K562 (cell line): ENCODE data around the gene CLDN14. TPM values are rescaled to one million over a fixed set of nuclear protein-coding genes. Genes with fewer than 3 reads are reported as not detected.

ENCODE experiments used
- ATAC-seq: fragments of 200-7000 bp; cut with Tn5 transposase; 3 replicates; pipeline ENCODE4 v1.9.1; 2020; ENCODE audit warnings: moderate library complexity
- BruUV-seq: library from RNA; stranded (reverse); fragments of 400-500 nt; replicated peaks from 2 replicates; lab custom pipeline; 2021; lab: Mats Ljungman, UMichigan
- CTCF ChIA-PET: fragments of 300-600 bp; formaldehyde crosslinking; extraction: SDS; loops from one replicate; lab custom pipeline; 2021; ENCODE audit warnings: low intra/inter-chr PET ratio; lab: Yijun Ruan, JAX
- POLR2A ChIA-PET: fragments of 300-600, 350-650 bp; sonication (Branson Sonifier 250); formaldehyde crosslinking; extraction: SDS; loops from one replicate; lab custom pipeline; 2021; ENCODE audit warnings: antibody characterized with exemption, inconsistent platforms; lab: Yijun Ruan, JAX
- DNase-seq, 4 experiments: peaks; one replicate each; pipeline versions ENCODE4 v3.0.0 to v3.0.0-alpha.2; 2011 to 2018; ENCODE audit warnings: low spot score in 3 of 4, mixed read lengths in 3 of 4; ENCODE audit errors: extremely low read depth in 1 of 4
- FAIRE-seq: peaks from 2 replicates; lab custom pipeline; 2011; peaks lifted over from hg19 to GRCh38; lab: Jason Lieb, UNC
- H2AFZ ChIP-seq: 2 replicates; pipeline ENCODE4 v1.6.0; 2011; ENCODE audit warnings: low read depth, low read length, control low read depth, inconsistent platforms
- H3K27ac ChIP-seq: fragments of 200-600 bp; 3 replicates; pipeline ENCODE4 v1.8.0; 2011; ENCODE audit warnings: low read depth, mild to moderate bottlenecking, control low read depth, inconsistent platforms, low read length, moderate library complexity, mixed read lengths; ENCODE audit errors: extremely low read depth
- H3K27me3 ChIP-seq, 2 experiments: fragments of 300-600 bp in 1 of 2; 2 replicates in 1 of 2; 3 replicates in 1 of 2; pipeline versions ENCODE4 v1.6.0 to v1.8.0; 2011; ENCODE audit warnings: inconsistent platforms in 2 of 2, low read length in 2 of 2, mild to moderate bottlenecking in 1 of 2, mixed read lengths in 1 of 2, moderate library complexity in 1 of 2; ENCODE audit not compliant: control insufficient read depth in 2 of 2, insufficient read depth in 2 of 2
- H3K36me3 ChIP-seq: fragments of 300-600 bp; 3 replicates; pipeline ENCODE4 v1.8.0; 2011; ENCODE audit warnings: mild to moderate bottlenecking, low read length, inconsistent platforms; ENCODE audit not compliant: control insufficient read depth, insufficient read depth
- H3K4me1 ChIP-seq, 2 experiments: fragments of 200-600 bp in 1 of 2; replicated peaks in 1 of 2; 2 replicates in 1 of 2; 3 replicates in 1 of 2; pipeline versions ENCODE4 v1.5.1 to v1.8.0; 2011; ENCODE audit warnings: inconsistent platforms in 2 of 2, low read length in 2 of 2, mild to moderate bottlenecking in 1 of 2, mixed read lengths in 1 of 2, moderate library complexity in 1 of 2; ENCODE audit not compliant: control insufficient read depth in 2 of 2, insufficient read depth in 2 of 2
- H3K4me2 ChIP-seq: 2 replicates; pipeline ENCODE4 v1.6.1; 2011; ENCODE audit warnings: low read length, control low read depth, inconsistent platforms, mixed read lengths; ENCODE audit not compliant: insufficient read depth
- H3K4me3 ChIP-seq: fragments of 200-600 bp; sonication (generic), shearing (Covaris generic); 2 replicates; pipeline ENCODE4 v1.5.1; 2016; ENCODE audit warnings: control low read depth, inconsistent platforms
- H3K79me2 ChIP-seq: fragments of 200-600 bp; 3 replicates; pipeline ENCODE4 v1.8.0; 2011; ENCODE audit warnings: low read length, inconsistent platforms; ENCODE audit not compliant: control insufficient read depth, insufficient read depth
- H3K9ac ChIP-seq, 2 experiments: 2 replicates each; pipeline versions ENCODE4 v1.6.0 to v1.6.1; 2011; ENCODE audit warnings: low read depth in 2 of 2, low read length in 2 of 2, control low read depth in 1 of 2, inconsistent platforms in 1 of 2, mild to moderate bottlenecking in 1 of 2, mixed read lengths in 1 of 2; ENCODE audit not compliant: insufficient read depth in 1 of 2
- H3K9me1 ChIP-seq: one replicate; pipeline ENCODE4 v1.6.0; 2011; ENCODE audit warnings: inconsistent platforms, mild to moderate bottlenecking, low read length, moderate library complexity; ENCODE audit not compliant: control insufficient read depth, insufficient read depth
- H3K9me3 ChIP-seq: replicated peaks from 2 replicates; pipeline ENCODE4 v1.5.1; 2011; ENCODE audit warnings: low read depth, low read length, inconsistent platforms; ENCODE audit not compliant: control insufficient read depth, insufficient read depth
- H4K20me1 ChIP-seq: replicated peaks from 2 replicates; pipeline ENCODE4 v1.6.1; 2011; ENCODE audit warnings: low read length, inconsistent platforms, mixed read lengths; ENCODE audit not compliant: control insufficient read depth, insufficient read depth
- ARID2 ChIP-seq: fragments of 450-650 bp; IDR thresholded peaks from 2 replicates; pipeline ENCODE4 v1.6.1; 2017; ENCODE audit warnings: antibody characterized with exemption, mild to moderate bottlenecking
- FOXP4 ChIP-seq: sonication (generic); formaldehyde crosslinking; IDR thresholded peaks from 2 replicates; pipeline ENCODE4 v1.8.0; 2022; ENCODE audit warnings: mild to moderate bottlenecking, missing genetic modification reagents, borderline replicate concordance
- GMEB1 ChIP-seq: fragments of 250-450 bp; sonication (Bioruptor Pico); IDR thresholded peaks from 2 replicates; pipeline ENCODE4 v1.4.0; 2020; ENCODE audit warnings: mild to moderate bottlenecking
- GTF2A2 ChIP-seq: IDR thresholded peaks from 2 replicates; pipeline ENCODE4 v1.6.1; 2016; ENCODE audit warnings: mild to moderate bottlenecking, missing genetic modification characterization, missing compliant biosample characterization
- HCFC1 ChIP-seq: IDR thresholded peaks from 2 replicates; pipeline ENCODE4 v1.6.1; 2012; ENCODE audit warnings: low read depth, low read length, improper control_type of control experiment
- HDAC1 ChIP-seq, 2 experiments: fragments of 450-650 bp; IDR thresholded peaks; 2 replicates each; pipeline ENCODE4 v1.6.1; 2016 to 2017; ENCODE audit warnings: inconsistent platforms in 1 of 2, mild to moderate bottlenecking in 1 of 2, moderate library complexity in 1 of 2
- LARP7 ChIP-seq: fragments of 450-650 bp; IDR thresholded peaks from 2 replicates; pipeline ENCODE4 v1.6.1; 2016
- MTF1 ChIP-seq: fragments of 250-450 bp; sonication (Bioruptor Pico); IDR thresholded peaks from 2 replicates; pipeline ENCODE4 v1.9.0; 2021; ENCODE audit warnings: moderate library complexity, mild to moderate bottlenecking, inconsistent platforms, borderline replicate concordance
- PREB ChIP-seq: sonication (generic); formaldehyde crosslinking; IDR thresholded peaks from 2 replicates; pipeline ENCODE4 v1.8.1; 2023; ENCODE audit warnings: mild to moderate bottlenecking, missing genetic modification reagents
- RAD21 ChIP-seq, 2 experiments: fragments of 250-450 bp in 1 of 2; fragments of 450-650 bp in 1 of 2; sonication (Bioruptor Pico) in 1 of 2; formaldehyde crosslinking in 1 of 2; IDR thresholded peaks in 1 of 2; conservative IDR thresholded peaks in 1 of 2; 2 replicates each; pipeline versions ENCODE4 v1.4.0 to v1.8.0; 2020 to 2022; ENCODE audit warnings: mild to moderate bottlenecking in 2 of 2, moderate library complexity in 1 of 2
- SMARCC2 ChIP-seq: fragments of 450-650 bp; IDR thresholded peaks from 2 replicates; pipeline ENCODE4 v1.6.1; 2017; ENCODE audit warnings: antibody characterized with exemption, moderate library complexity, mild to moderate bottlenecking, low read depth
- SRSF1 ChIP-seq: fragments of 200-400 bp; formaldehyde crosslinking; IDR thresholded peaks from 2 replicates; pipeline ENCODE4 v1.6.1; 2017; ENCODE audit warnings: mild to moderate bottlenecking, low read depth, low read length, moderate library complexity
- TAL1 ChIP-seq: fragments of 450-650 bp; IDR thresholded peaks from 2 replicates; pipeline ENCODE4 v1.6.1; 2016; ENCODE audit warnings: mild to moderate bottlenecking
- YY1 ChIP-seq, 3 experiments: IDR thresholded peaks; 2 replicates each; pipeline ENCODE4 v1.6.1; 2011; ENCODE audit warnings: low read length in 2 of 3, mild to moderate bottlenecking in 2 of 3, moderate library complexity in 2 of 3, borderline replicate concordance in 1 of 3, control low read depth in 1 of 3, low read depth in 1 of 3; ENCODE audit not compliant: insufficient read depth in 3 of 3, insufficient replicate concordance in 2 of 3, control insufficient read depth in 1 of 3, insufficient read length in 1 of 3; ENCODE audit errors: extremely low read depth in 1 of 3
- WGBS: fragments of 100-300 bp; shearing (Covaris generic); methylation state at CpG from one replicate; pipeline ENCODE4 v1.1.6; 2016; ENCODE audit warnings: low coverage, mixed read lengths; ENCODE audit not compliant: insufficient coverage; ENCODE audit errors: missing lambda C conversion rate; 5-methylcytosine and 5-hydroxymethylcytosine counted together
- in situ Hi-C: fragments of 300-500 bp; cut with MboI; formaldehyde crosslinking; loops from 4 replicates; pipeline ENCODE4 v1.15.0; 2018; ENCODE audit warnings: inconsistent platforms, mixed read lengths
- intact Hi-C: fragments of 100-400 bp; cut with micrococcal nuclease; formaldehyde crosslinking; loops from 2 replicates; pipeline ENCODE4 v1.14.2; 2022
- polyA plus RNA-seq, 8 experiments: library from polyadenylated mRNA; depleted of rRNA in 4 of 8; stranded (reverse) in 5 of 8; unstranded in 3 of 8; fragments of >200 nt; fragmentation: Nextera tagmentation in 2 of 8; fragmentation: Illumina TruSeq in 1 of 8; extraction: Ambion mirVana in 2 of 8; extraction: Trizol in 1 of 8; gene quantifications; 2 replicates each; pipeline versions ENCODE4 v1.2.1 to v1.2.3, GENCODE V29; 2011 to 2014; ENCODE audit warnings: inconsistent platforms in 1 of 8, missing spikeins in 1 of 8
- total RNA-seq, 7 experiments: library from RNA; depleted of rRNA in 6 of 7; stranded (reverse); fragments of >200 nt in 6 of 7; fragmentation: Illumina TruSeq in 2 of 7; extraction: Trizol in 2 of 7; gene quantifications; 2 replicates each; pipeline versions ENCODE4 v1.2.1 to v1.2.3, GENCODE V29; 2011 to 2021; ENCODE audit warnings: low replicate concordance in 1 of 7

Gene CLDN14
- total and polyA plus RNA-seq, 9 of the 15 experiments (the other 6 are each of a cell fraction or from before 2014, with no cell fraction given) = not detected

- TF ChIP-seq ARID2 = no peak
- no peak for TF ChIP-seq TAL1
- TF ChIP-seq MTF1 (CRISPR knock-in tag) = no peak
- TF ChIP-seq FOXP4 (CRISPR knock-in tag) = no peak
- no peak for TF ChIP-seq RAD21 (CRISPR knock-in tag; conservative IDR thresholded peaks at IDR 0.05 in 1 of 2, IDR thresholded peaks at IDR 0.05 in 1 of 2)
- TF ChIP-seq HDAC1 (IDR thresholded peaks at IDR 0.05) = no peak
- TF ChIP-seq YY1 (IDR thresholded peaks at IDR 0.05; ENCODE audit: borderline replicate concordance in 1 of 3, control insufficient read depth in 1 of 3, extremely low read depth in 1 of 3, insufficient read depth in 3 of 3, insufficient read length in 1 of 3, insufficient replicate concordance in 2 of 3, low read depth in 1 of 3, low read length in 2 of 3) = no peak
- no peak for TF ChIP-seq SMARCC2
- no peak for TF ChIP-seq GMEB1
- TF ChIP-seq PREB (CRISPR knock-in tag) = no peak
- TF ChIP-seq LARP7 = no peak
- TF ChIP-seq SRSF1 = no peak
- no peak for TF ChIP-seq HCFC1
- no peak for TF ChIP-seq GTF2A2 (tag)
- Histone ChIP-seq H3K27me3 (peaks cover 54 to 78% of the 10 kb centered on the region in 2 experiments), H3K9me1 (no peaks in the 10 kb centered on the region), H3K9me3 (no peaks in the 10 kb centered on the region), H3K36me3 (no peaks in the 10 kb centered on the region), H3K4me3 (no peak overlapping the region), H3K4me2 (no peak overlapping the region), H3K4me1 (peaks cover 0 to 2% of the 10 kb centered on the region in 2 experiments; a peak in 1 of 5 replicates), H4K20me1 (peaks cover 3% of the 10 kb centered on the region; the same call in 1 of the 2 replicates), H2AFZ (no peak overlapping the region), H3K79me2 (no peaks in the 10 kb centered on the region), H3K27ac (no peak overlapping the region), H3K9ac (no peak overlapping the region)
- FAIRE-seq (no peak), DNase-seq (no peak), ATAC-seq (no peak)
- intact Hi-C loops = no loop called here
- ChIA-PET CTCF (no interaction called here), POLR2A (interaction anchor here (0.7 to 0.9 kb wide), 2 partner anchors 27 to 398 kb away, joined by 3 read pairs; no protein-coding TSS in a partner anchor)
- in situ Hi-C loops = no loop called here
- WGBS = 0% methylated on average over 4 of the region's 4 CpGs
- no TSS peak for BruUV-seq
Observed at GRCh38 chr21:36477001-36477400, 2.9 kb downstream of the CLDN14 start.
